NCI-H2029 (cell line): ENCODE data around the gene MBLAC1.
A peak's percentile ranks its signal among the peaks of the same experiment; 100 is the strongest.

Source experiments
- DNase-seq: peaks from one replicate; lab custom pipeline; 2025; lab: John Stamatoyannopoulos, UW

The MBLAC1 gene

DNA sequence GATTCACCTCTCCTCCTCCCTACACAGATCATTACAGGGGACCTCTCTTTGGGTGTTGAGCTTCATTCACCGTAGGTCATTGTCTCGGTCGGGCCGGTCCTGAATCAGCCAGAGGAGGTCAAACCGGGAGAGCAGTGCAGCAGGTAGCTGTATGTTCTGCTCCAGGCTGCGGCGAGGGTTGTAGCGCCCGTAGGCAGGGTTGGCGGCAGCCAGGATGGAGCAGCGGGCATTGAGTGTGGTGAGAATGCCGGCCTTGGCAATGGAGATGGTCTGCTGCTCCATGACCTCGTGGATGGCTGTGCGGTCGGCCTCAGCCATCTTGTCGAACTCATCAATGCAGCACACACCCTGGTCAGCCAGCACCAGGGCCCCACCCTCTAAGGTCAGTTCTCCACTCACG is 31.1 kb upstream of the MBLAC1 start:
- DNase-seq, result no peak

DNA sequence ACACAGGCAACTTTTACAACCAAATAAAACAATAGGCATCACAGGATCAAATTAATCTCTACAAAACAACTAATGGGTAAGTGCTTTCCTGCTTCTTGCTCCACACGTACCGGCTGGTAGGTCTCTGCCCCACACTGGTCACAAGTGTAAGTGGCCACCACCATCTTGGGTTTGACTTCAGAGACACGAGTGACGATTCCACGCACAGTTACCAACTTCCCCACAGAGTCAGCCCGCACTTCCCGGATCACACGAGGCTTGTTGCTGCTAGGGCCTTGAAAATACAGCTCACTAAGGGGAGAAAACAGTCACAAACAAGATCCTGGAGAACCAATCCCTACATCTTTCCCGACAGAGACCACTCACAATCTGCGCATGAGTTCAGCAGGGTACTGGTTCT is 27.9 kb upstream of the MBLAC1 start:
- no peak for DNase-seq

DNA sequence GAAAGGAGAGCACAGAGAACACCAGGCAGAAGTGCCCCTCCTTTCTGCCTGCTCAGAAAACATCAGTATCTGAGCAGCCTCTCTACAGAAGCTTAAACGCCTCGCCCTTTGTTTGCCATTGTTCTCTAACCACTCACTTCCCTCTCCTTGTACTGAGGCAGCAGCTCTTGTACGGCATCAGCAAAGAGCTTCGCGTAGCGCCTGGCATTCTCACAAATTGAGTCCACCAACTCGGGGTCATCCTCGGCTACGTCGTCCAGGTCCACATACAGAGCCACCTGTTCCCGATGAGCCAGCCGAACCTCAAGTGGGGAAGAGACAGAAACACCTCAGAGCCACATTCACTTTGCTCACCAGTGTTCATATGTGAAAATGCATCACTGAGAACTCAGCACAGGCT is 27.3 kb upstream of the MBLAC1 start:
- no peak for DNase-seq

DNA sequence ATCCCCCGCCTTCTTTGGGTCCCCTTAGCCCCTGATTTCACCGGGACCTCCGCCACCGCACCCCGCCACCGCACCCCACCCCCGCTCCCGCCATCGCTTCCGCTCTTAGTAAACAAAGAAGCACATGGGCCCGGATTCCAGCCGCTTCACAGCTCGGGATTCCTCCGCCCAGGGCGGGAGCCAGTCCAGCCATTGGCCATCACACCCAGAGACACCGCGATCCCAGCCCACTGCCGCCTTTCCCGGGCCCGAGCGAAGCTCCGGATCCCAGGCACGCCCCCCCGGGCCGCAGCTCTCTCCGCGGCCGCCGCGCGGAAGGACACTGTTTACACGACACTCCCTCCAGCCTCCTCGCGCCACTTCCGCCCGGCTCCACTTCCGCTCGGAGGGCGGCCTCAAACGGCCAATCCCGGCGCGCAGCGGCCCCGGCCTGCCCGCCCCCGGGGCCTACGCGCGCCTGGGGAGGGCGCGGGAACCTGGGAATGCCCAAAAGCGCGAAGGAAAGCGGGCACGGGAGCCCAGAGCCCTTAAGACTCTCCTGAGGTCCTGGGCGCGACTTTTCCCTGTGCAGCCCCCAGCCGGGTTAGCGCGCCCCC is 26.2 kb upstream of the MBLAC1 start:
- DNase-seq, result peak; percentile 99

DNA sequence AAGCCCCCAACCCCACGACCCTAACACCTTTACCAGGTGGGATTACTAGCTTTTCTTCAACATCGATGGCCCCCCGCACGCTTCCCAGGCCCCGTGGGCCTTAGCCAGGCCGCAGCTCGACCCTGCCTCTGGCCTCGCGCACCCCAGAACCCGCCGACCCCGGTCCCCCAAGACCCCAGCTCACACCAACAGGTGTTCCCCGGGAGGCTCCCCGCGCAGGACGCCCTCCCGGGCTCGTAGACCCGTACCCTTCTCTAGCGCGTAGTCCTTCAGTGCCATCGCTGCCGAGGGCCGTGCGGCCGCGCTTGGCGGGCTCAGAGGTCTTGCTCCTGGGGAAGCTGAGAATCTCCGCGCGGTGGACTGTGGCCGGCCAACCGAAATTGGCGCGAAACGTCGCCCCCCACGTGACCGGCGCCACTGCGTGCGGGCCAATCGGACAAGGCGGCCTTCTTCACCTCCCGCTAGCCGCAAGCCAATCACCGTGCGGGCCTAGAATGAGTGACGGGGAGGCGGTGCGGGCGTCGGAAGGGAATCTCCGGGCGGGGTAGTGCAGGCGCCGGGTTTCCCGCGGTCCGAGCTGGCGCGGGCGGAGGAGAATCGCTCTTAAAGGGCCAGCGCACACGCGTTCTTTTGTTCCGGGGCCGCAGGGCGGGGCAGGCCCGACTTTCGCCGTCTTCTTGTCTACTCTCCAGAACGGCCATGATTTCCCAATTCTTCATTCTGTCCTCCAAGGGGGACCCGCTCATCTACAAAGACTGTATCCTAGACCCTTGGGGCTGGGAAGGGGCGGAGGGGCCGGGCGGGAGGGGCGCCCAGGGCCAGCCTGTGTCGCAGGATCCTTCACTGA is 25.5 kb upstream of the MBLAC1 start, which contains the start of the genes AP4M1 and MCM7:
Gene AP4M1 (plus strand): TSS at position 628 of the 847 bp plus-strand sequence. CDS start 72 bp downstream, at position 700.
Gene MCM7 (minus strand): TSS at position 382 of the 847 bp plus-strand sequence. CDS start 103 bp downstream, at position 279.
- peak; percentile 98 for DNase-seq

DNA sequence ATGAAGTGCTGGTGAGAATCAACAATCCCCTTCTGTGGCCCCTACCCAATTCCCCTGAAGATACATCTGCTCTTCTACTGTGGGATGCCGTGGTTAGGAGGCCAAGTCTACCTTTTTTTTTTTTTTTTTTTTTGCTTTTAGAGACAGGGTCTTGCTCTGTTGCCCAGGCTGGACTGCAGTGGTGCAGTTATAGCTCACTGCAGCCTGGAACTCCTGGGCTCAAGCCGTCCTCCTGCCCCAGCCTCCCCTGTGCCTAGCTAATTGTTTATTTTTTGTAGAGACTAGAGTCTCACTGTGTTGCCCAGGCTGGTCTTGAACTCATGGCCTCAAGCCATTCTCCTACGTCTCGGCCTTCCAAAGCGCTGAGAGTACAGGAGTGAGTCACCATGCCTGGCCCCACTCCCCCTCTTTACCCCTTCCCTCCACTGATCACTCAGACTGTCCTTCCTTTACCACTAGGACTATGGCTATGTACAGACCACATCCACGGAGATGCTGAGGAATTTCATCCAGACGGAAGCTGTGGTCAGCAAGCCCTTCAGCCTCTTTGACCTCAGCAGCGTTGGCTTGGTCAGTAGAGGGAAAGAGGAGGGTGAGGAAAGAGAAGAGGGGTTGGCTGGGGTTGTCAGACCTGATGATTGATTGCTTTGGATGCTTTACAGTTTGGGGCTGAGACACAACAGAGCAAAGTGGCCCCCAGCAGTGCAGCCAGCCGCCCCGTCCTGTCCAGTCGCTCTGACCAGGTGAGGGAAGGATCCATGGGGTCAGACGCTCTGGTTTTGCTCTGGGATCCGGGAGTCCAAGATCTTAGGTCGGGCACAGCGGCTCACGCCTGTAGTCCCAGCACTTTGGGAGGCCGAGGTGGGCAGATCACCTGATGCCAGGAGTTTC is 23.6 kb upstream of the MBLAC1 start:
- DNase-seq, result no peak

DNA sequence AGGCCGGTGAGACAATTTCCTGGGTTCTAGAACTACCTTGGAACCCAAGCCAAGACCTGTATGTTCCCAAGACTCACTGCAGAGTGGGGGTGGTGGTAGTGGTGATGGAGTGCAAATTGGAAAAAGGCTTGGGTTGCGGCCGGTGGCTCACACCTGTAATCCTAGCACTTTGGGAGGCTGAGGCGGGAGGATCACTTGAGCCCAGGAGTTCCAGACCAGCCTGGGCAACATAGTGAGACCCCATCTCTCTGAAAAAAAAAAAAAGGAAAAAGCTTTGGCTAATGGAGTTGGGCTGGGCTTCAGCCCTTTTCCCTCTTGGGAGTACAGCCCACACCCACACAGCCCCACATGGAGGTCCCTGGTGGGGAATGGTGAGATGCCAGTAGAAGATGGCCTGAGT is 21.2 kb upstream of the MBLAC1 start:
- no peak for DNase-seq

DNA sequence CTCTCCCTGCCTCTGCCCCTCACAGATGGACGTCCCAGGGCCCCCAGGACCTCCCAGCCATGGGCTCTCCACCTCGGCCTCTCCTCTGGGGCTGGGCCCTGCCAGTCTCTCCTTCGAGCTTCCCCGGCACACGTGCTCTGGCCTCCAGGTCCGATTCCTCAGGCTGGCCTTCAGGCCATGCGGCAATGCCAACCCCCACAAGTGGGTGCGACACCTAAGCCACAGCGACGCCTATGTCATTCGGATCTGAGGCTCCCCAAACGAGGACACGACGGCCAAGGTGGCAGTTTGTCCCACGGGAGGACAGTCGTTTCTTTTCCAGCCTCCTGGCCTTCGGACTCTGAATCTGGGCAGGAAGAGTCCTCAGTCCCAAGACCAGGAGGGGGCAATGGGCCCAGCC is 20.1 kb upstream of the MBLAC1 start:
- no peak for DNase-seq

DNA sequence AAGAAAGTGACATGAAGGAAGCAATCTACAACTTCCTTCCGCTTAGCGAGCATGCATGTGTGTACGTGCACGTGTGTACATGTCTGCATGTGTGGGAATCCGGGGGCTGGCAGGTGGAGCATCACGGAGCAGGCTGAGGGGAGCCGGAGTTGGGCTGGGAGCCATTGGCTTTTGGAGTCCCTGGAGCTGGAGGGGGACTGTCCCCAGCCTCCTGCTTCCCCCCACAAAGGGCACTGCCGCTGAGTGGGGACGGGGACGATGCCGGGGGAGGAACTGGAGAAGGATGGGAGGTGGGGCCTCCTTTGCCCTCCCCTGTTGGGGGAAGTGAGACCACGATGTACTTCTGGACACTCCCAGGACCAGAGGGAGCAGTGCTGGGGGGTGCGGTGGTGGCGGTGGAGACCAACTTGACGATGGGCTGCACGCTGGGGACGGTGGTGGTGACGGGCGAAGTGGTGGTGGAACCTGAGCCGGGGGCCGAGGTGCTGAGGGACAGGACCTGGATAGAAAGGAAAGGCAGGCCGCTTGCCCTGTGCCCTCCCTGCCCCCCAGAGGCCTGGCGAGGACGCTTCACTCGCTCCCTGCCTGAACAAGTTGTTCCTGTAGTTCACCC is 19.5 kb upstream of the MBLAC1 start:
- DNase-seq, result no peak

DNA sequence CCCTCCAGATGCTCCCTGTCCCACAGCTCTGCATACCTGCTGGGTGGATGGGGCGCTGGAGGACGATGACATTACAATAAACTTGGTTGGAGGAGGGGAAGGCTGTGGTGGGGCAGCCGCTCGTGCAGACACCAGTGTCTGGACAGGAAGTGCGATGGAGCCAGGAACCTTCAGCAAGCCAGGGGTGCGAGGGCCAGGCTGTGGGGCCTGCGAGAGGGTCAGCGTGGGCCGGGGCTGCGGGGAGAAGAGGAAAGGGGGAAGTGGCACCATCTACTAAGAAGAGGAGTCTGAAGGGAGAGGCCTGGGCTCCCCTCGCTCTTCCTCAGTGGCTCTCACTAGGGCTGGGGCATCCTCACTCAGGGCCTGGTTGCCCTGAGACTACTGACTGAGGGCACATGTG is 18.9 kb upstream of the MBLAC1 start:
- no peak for DNase-seq

DNA sequence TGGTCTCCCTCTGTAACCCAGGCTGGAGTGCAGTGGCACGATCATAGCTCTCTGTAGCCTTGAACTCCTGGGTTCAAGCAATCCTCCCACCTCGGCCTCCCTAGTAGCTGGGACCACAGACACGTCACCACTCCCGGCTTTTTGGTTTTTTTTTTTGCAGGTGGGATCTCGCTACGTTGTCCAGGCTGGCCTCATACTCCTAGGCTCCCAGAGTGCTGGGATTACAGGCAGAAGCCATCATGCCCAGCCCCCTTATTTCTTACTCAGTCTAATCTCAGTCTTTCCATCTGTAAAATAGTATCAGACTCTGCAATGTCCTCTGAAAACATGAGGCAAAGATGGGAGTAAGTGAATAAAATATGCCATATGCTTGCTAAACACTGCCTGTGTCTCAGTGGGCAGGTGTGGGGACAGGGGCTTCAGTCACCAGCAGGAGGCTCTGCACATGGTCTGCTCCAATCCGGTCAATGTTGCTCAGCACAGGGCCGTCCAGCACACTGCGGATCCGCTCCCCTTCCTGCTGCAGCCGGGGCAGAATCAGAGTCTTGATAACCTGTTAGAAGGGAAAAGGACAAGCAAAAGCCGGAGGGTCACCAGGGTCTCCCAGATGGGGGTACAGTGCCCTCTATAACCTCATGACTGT is 17.1 kb upstream of the MBLAC1 start:
- DNase-seq, result no peak

DNA sequence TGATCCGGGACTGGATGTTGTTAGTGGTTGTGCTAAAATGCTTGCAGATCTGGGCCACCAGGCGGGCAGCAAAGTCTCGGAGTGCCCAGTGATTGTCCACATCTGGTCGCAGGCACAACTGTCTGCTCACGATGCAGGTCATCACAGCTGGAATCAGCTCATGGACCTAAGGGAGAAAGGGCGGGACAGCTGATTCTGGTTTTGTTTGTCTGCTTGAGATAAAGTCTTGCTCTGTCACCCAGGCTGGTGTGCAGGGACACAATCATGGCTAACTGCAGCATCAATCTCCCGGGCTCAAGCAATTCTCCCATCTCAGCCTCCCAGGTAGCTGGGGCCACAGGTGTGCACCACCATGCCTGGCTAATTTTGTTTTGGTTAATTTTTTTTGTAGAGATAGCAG is 15.6 kb upstream of the MBLAC1 start:
- DNase-seq, result no peak

DNA sequence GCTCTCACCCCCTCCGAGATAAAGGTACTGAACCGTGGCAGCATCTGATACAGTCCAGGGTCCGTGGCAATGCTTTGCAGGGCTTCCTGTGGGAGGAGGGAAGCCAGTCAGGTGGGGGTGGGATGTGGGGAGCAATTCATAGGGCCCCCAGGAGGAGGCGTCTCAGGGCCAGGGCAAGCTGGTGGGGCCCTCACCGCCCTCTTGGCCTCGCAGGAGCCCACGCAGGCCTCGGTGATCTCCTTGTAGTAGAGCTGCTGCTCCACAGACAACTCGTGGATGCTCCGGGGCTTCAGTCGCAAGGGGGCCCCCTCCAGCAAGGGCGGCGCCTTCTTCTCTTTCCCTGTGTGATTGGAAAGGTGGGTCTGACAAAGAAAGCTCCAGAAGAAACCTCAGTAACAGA is 14.9 kb upstream of the MBLAC1 start:
- DNase-seq, result no peak

DNA sequence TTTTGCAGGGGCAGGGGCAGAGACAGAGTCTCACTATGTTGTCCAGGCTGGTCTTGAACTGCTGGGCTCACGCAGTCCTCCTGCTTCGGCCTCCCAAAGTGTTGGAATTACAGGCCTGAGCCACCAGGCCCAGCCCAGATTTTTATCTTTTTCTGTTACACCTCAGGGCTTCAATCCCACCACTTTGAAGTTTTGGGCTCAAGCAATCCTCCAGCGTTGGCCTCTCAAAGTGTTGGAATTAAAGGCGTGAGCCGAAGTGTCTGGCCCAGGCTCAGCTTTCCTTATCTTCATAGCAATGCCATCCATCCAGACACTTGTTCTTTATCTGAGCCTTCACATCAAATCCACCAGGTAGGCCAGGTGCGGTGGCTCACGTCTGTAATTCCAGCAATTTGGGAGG is 11.7 kb upstream of the MBLAC1 start:
- DNase-seq, result no peak

DNA sequence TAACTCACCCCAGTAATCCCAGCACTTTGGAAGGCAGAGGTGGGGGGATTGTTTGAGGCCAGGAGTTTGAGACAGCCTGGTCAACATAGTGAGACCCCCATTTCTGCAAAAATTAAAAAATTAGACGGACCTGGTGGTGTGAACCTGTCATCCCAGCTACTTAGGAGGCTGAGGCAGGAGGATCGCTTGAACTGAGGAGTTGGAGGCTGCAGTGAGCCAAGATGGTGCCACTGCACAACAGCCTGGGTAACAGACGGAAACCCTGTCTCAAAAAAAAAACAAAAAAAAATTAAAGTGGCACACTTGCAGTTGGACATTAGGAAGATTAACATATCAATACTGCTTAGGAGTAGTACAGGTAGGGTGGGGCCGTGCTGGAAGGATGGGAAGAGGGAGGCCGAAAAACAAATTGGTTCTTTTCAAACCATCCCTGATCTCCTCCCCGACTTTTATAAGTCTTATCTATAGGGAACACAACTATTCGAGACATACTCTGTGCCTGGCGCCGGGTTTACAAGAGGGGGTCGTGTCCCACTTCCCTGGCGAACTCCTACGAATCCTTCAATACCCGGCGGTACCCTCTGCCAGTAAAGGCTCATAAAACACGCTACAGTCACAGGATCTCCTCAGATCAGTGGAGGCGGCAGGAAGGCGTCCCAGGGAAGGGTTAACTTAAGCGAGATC is 8.2 kb upstream of the MBLAC1 start:
- DNase-seq, result no peak

DNA sequence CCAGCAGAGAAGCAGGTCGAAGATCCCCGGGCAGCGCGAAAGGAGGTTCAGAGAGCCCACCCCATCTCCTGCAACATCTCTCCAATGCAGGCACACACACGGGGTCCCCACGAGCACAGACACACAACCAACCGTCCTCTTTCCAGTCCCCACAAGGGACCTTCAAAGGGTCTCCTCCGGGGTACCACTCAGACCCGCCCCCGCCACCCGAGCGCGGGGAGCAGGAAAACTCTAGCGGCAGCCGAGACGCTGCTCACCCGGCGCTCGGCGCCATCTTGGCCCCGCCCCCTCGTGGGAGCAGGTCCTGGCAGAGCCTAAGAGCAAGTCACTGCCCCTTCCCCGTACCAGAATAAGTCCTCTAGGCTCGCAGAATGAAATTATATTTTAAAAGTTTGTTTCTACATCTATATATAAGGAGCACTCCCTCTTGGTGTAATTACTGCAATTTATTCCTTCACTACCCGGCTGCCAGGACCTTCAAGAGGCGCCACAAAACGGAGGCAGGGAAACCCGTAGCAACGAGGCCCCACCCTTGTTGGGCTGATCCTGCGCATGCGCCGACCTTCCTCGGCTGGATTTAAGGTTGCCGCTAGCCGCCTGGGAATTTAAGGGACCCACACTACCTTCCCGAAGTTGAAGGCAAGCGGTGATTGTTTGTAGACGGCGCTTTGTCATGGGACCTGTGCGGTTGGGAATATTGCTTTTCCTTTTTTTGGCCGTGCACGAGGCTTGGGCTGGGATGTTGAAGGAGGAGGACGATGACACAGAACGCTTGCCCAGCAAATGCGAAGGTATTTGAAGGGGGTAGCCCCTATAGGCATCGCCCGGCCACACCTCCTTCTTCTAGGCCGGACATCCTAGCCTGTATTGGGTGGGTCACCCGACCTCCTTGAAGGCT is 7.4 kb upstream of the MBLAC1 start, which contains the start of the genes CNPY4 and TAF6:
Gene CNPY4 (plus strand): TSS at position 563 of the 898 bp plus-strand sequence. CDS start 111 bp downstream, at position 674.
Gene TAF6 (minus strand): TSS at position 287 of the 898 bp plus-strand sequence. CDS start 5,149 bp downstream, outside the sequence.
- DNase-seq, result peak; percentile 91

DNA sequence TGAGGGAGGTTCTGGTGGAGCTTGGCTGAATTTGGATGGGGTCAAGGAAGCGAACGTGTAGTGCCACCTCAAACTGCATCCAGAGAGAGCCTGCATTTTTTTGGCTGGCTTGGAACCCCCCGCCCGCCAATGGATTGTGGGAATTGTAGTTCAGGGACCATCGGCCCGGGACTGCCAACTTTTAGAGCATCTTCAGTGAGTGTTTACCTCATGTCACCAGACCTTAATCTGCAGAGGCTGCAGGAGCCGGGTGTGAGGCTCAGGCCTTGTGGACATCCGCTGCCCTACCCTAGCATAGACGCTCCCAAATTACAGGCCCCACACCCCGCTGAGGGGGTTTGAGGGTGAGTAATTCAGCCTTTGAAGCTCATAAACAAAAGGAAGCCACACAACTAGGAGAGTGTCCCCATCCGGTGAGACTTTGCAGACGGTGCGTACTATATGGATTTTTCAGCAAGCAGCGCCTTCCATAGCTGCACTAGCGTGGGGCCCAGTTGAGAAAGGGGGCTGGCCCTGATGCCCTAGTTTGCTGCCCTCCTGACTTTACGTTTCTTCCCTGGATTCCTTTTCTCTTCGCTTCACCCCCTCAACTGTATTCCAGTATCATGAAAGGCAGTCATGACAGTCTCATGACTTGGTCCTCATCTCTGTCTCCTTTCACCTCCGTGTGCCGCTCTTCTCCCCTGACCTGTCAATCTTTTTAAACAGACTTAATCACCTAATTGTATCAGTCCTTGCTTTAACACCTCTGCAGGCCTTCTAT is 6.6 kb upstream of the MBLAC1 start:
- DNase-seq, result peak; percentile 23

DNA sequence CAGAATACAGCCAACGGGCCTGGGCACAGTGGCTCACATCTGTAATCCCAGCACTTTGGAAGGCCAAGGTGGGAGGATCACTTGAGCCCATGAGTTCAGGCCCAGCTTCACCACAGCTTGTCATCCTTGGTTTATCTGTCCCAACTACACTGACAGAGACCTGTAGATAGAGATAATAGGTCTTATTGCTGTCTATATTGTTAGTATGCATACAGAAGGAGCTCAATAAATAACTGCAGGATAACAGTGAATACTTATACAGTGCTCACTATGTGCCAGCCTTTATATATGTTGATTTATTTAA is 6.1 kb upstream of the MBLAC1 start:
- no peak for DNase-seq

DNA sequence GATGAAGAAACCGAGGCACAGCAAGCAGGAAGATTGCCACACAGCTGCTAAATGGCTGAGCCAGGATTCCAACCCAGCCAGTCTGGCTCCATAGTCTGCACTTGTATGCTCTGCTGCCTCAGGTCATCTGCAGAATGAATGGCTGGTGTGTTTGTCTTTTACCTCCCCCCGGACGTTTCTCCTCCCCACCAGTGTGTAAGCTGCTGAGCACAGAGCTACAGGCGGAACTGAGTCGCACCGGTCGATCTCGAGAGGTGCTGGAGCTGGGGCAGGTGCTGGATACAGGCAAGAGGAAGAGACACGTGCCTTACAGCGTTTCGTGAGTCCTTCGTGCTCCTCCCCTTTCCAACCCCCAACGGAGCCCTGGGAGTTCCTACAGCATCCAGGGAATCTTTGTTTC is 4.7 kb upstream of the MBLAC1 start:
- peak; percentile 98 for DNase-seq
